NCI-H774 (cell line): ENCODE data around the gene ATOX1.

ENCODE experiments used
- DNase-seq: peaks from one replicate; lab custom pipeline; 2025; lab: John Stamatoyannopoulos, UW

Gene ATOX1

GRCh38 chr5:151697452-151697851 is 61.0 kb downstream of the ATOX1 start:
- no peak for DNase-seq

DNA sequence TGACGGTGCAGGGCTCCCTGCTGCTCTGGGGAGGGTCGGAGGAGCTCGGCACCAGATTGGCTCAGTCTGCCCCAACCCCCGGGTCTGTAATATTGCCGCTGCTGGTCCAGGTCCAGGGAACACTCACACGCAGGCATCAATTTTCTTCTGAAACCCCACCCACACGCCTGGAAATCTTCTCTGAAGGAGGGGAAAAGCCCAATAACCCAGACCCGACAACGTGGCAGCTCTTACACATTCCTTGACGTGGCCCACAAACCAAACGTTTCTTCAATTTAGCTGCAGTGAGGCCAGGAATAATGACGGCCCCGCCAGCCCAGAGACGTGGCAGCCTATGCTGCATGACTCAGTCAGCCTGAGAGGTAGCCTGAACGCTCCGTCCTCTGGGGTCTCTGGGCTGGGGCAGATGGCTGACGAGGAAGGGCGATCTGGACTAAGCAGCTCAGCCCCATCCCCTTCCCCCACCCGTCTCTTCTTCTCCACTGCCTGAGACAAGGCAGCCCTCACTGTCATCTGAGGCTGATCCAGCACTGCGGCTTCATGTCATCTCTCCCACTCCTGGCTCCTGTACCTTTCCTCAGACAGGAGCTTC is 61.9 kb downstream of the ATOX1 start:
- DNase-seq = no peak

DNA sequence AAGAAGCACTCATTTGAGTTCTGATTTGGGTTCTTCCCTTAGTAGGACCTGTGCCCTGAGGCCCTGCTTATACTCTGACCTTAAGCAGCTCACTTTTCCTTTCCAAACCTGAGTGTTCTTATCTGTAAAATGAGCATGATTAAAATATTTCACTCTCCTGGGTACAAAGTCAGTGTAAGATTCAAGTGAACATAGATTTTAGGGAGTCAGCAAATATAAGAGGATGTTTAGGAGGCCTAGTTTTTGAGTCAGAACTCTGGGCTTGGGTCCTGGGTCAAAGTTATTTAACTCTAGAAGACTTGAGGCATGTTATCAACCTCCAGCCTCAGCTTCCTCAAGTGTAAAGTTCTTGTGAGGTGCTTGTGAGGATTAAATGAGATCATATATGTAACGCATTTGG is 63.0 kb downstream of the ATOX1 start:
- no peak for DNase-seq

GRCh38 chr5:151694035-151694485 is 64.4 kb downstream of the ATOX1 start:
- no peak for DNase-seq
